GM12864 (cell line): ENCODE measurements around the gene POLR1A.

ENCODE experiments used
- DNase-seq: peaks from one replicate; pipeline ENCODE4 v3.0.0-alpha.2; 2011; ENCODE audit warnings: low read depth
- H3K4me3 ChIP-seq: 2 replicates; pipeline ENCODE4 v1.5.1; 2011; ENCODE audit warnings: mild to moderate bottlenecking, low read depth, low read length, control low read depth
- CTCF ChIP-seq: IDR thresholded peaks from 2 replicates; pipeline ENCODE4 v1.5.1; 2011; ENCODE audit warnings: low read depth, mild to moderate bottlenecking, moderate library complexity, low read length, control low read depth, inconsistent platforms; ENCODE audit errors: missing control alignments

The POLR1A gene

GRCh38 chr2:86015006-86015405 is 90.7 kb downstream of the POLR1A start:
- TF ChIP-seq CTCF, result no peak
- H3K4me3 ChIP-seq, result no peak overlapping the region
- no peak for DNase-seq

DNA sequence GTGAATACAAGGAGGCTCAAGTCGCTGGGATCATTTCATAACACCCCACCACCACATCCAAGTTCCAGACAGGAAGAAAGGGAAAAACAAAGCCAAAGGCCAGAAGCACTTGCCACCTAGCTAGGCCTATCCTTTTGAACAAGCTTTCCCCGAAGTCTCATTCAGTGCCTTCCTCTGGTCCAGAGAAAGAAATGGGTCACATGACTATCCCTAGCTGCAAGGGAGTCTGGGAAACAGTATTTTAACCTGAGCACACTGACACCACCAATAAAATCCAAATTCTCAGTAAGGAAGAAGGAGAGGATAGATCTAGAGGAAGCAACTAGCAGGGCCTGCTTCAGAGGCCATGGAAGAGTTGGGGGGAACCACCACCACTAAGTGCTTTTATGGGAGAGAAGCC is 91.2 kb downstream of the POLR1A start:
- no peak overlapping the region for H3K4me3 ChIP-seq
- no peak for DNase-seq
- no peak for TF ChIP-seq CTCF

DNA sequence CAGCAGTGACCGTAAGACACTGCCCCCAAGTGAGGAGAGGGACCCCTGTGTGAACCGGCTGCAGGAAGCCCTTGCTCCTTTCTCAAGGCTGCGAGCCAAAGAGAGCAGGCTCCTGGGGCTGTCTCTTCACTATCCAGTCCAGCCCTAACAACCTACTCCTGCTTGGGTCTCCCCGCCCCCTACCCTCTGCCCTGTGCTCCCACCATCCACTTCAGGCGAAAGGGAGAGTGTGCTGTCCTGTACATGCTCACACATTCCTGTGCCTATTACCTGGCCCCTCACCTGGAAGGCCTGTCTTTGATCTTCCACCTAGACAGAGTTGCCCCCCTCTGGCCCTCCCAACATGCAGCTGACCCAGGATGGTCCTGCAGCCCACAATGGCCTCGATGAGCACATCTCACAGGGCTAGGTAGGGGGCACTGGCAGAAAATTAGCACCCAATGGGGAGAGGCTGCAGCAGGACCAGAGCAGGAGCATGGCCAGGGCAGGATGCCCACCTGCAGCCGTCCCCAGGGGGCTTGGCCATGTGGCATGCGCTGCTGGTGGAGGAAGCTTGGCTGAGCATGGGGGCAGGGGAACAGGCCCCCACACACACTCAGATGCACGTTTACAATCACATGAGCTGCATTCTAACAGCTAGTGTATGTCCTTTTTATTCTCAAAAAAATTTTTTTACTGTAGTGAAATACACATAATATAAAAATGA is 93.5 kb downstream of the POLR1A start:
- no peak for TF ChIP-seq CTCF
- no peak overlapping the region for H3K4me3 ChIP-seq

DNA sequence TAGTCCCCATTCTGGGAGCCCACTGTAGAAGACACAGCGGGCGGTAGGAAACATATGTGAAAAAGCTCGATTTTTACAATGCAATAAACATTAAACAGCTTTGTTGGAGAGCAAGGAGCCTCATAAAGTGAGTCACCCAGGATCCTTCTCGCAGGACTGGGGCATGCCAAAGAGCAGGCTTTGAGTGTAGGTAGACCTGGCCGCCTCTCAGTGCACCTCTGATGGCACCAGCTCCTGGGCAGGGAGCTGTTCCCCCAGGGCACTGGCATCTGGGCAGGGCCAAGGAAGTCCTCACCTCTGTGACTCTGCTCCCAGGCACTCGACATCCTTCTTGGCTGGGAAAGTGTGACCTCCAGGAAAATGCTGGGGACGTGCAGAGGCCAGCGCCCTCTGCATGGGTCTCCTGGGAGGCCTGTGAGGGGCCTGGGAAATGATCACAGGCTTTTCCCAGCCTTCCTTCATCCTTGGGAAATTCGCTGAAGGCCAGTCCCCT is 94.2 kb downstream of the POLR1A start:
- DNase-seq, result no peak
- no peak overlapping the region for H3K4me3 ChIP-seq
- TF ChIP-seq CTCF, result no peak

More for the DNA sequence above, 93.5 kb downstream of the POLR1A start:
- DNase-seq, result no peak

- no peak for TF ChIP-seq CTCF
- no peak overlapping the region for H3K4me3 ChIP-seq
- no peak for DNase-seq
Observed at GRCh38 chr2:86010083-86010482, 95.6 kb downstream of the POLR1A start.

- no peak overlapping the region for H3K4me3 ChIP-seq
- TF ChIP-seq CTCF, result no peak
- no peak for DNase-seq
Observed at GRCh38 chr2:86006524-86006923, 99.2 kb downstream of the POLR1A start.

- no peak for TF ChIP-seq CTCF
- DNase-seq, result no peak
- no peak overlapping the region for H3K4me3 ChIP-seq
Observed at GRCh38 chr2:86003967-86004366, 101.7 kb downstream of the POLR1A start.
